Measurements from ENCODE around the gene MOB1B. TPM values are rescaled to one million over a fixed set of nuclear protein-coding genes. Genes with fewer than 3 reads are reported as not detected.
A peak's percentile ranks its signal among the peaks of the same experiment; 100 is the strongest.

MOB1B gene
- total and polyA plus RNA-seq, 2 of the 13 experiments (the other 11 are each of a cell fraction or from before 2014, with no cell fraction given), result 3.9 to 4.0 TPM

DNA sequence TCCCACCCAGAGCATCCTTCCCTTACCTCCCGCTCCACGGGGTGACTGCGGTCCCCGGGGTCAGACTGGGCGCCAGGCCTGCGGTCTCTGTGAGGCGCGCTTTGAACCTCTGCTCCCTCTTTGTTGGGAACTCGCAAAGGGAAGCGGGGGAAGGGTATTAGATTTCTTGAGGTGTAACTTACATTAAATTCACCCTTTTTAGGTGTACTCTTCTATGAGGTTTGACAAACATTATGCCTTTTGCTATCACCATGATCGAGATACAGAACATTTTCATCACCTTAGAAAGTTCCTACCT, 91.8 kb downstream of the MOB1B start:
- no peak overlapping the region for H2AFZ ChIP-seq (ENCODE audit: low read length)
- in situ Hi-C loops (cut with HindIII; ENCODE audit: extremely low pct_ligation_motif_present, low pct_unique_long_range_greater_than_20kb) (loop anchor here (10.0 kb wide), 1 partner anchor 149 kb away; no protein-coding TSS in a partner anchor), intact Hi-C loops (cut with micrococcal nuclease; ENCODE audit: unreplicated experiment) (loop anchor here (2.0 to 10.0 kb wide), 3 partner anchors 23 to 289 kb away; partner anchors contain the start of gene GRSF1)
- peaks cover 43% of the 10 kb centered on the region for H3K4me1 ChIP-seq (ENCODE audit: insufficient read depth, low read length)
- ChIA-PET CTCF (ENCODE audit: low intra/inter-chr PET ratio, low total read pairs) (no interaction called here), POLR2A (interaction anchor here (0.7 to 2.4 kb wide), 9 partner anchors 9 to 297 kb away, joined by 3 to 18 read pairs (median 3); partner anchors contain the start of genes GRSF1 and MOB1B)
- TSS peak; percentile 58 for BruUV-seq (replicated peaks)
- DNase-seq (ENCODE audit: low spot score) (peak; percentile 15), ATAC-seq (peak; percentile 55), FAIRE-seq (no peak)
- H3K27ac ChIP-seq (ENCODE audit: extremely low read length, insufficient read depth, low read length), result peak overlapping the region; percentile 83
- H3K4me3 ChIP-seq (replicated peaks in 1 of 3; ENCODE audit: insufficient read depth in 1 of 3, low read depth in 2 of 3, low read length in 3 of 3), result peak overlapping the region; percentile 67 to 92 (median 89)
- H4K20me1 ChIP-seq (ENCODE audit: insufficient read depth, low read length), result no peaks in the 10 kb centered on the region; the same call in 1 of the 2 replicates
- H3K9me3 ChIP-seq (ENCODE audit: low read length), result no peaks in the 10 kb centered on the region
- peak overlapping the region; percentile 81 for H3K9ac ChIP-seq (ENCODE audit: insufficient read depth, low read depth, low read length)
- H3K79me2 ChIP-seq (ENCODE audit: insufficient read depth, low read length), result peaks cover 39% of the 10 kb centered on the region
- H3K4me2 ChIP-seq (ENCODE audit: low read depth, low read length), result peak overlapping the region; percentile 97
- 0% methylated on average over 9 of the region's 11 CpGs for WGBS (ENCODE audit: low lambda C conversion rate)
- H3K27me3 ChIP-seq (ENCODE audit: control insufficient read depth in 1 of 2, insufficient read depth in 2 of 2, low read length in 2 of 2), result no peaks in the 10 kb centered on the region
- H3K36me3 ChIP-seq (replicated peaks in 1 of 2; ENCODE audit: control insufficient read depth in 1 of 2, insufficient read depth in 2 of 2, low read length in 2 of 2), result no peaks in the 10 kb centered on the region; a peak in 1 of 5 replicates
- no peak for TF ChIP-seq ZNF674 (CRISPR knock-in tag; IDR thresholded peaks at IDR 0.05; ENCODE audit: low read depth)
- TF ChIP-seq, protein P1, sequence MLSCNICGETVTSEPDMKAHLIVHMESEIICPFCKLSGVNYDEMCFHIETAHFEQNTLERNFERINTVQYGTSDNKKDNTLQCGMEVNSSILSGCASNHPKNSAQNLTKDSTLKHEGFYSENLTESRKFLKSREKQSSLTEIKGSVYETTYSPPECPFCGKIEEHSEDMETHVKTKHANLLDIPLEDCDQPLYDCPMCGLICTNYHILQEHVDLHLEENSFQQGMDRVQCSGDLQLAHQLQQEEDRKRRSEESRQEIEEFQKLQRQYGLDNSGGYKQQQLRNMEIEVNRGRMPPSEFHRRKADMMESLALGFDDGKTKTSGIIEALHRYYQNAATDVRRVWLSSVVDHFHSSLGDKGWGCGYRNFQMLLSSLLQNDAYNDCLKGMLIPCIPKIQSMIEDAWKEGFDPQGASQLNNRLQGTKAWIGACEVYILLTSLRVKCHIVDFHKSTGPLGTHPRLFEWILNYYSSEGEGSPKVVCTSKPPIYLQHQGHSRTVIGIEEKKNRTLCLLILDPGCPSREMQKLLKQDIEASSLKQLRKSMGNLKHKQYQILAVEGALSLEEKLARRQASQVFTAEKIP (CRISPR knock-in tag; IDR thresholded peaks at IDR 0.05; ENCODE audit: borderline replicate concordance), result no peak
- no peak for TF ChIP-seq LCORL (IDR thresholded peaks at IDR 0.05)
- TF ChIP-seq LCORL (CRISPR knock-in tag; IDR thresholded peaks at IDR 0.05), result no peak
- no peak for TF ChIP-seq MEIS2 (CRISPR knock-in tag; IDR thresholded peaks at IDR 0.05)
- no peak for TF ChIP-seq TBP (CRISPR knock-in tag; IDR thresholded peaks at IDR 0.05)
- TF ChIP-seq KDM5A (IDR thresholded peaks at IDR 0.05; ENCODE audit: borderline replicate concordance, low read length), result peak; percentile 42; the same call in 1 of the 2 replicates
- TF ChIP-seq TBL1XR1 (IDR thresholded peaks at IDR 0.05; ENCODE audit: borderline replicate concordance, low read length, partially characterized antibody), result no peak
- no peak for TF ChIP-seq ZNF335 (CRISPR knock-in tag; IDR thresholded peaks at IDR 0.05)
- TF ChIP-seq HIVEP1 (CRISPR knock-in tag; IDR thresholded peaks at IDR 0.05), result 0 out of 2 replicates have a peak, but pooled peaks have one; percentile 22
- TF ChIP-seq PCBP2 (optimal IDR thresholded peaks at IDR 0.05; ENCODE audit: low read depth, low read length, poor library complexity, severe bottlenecking), result no peak
- no peak for TF ChIP-seq CCDC6 (CRISPR knock-in tag; IDR thresholded peaks at IDR 0.05)
- TF ChIP-seq TEAD2 (CRISPR knock-in tag; IDR thresholded peaks at IDR 0.05), result no peak
- TF ChIP-seq ZNF10 (CRISPR knock-in tag; IDR thresholded peaks at IDR 0.05; ENCODE audit: borderline replicate concordance, low read depth), result no peak
- TF ChIP-seq TARDBP (CRISPR knock-in tag; IDR thresholded peaks at IDR 0.05), result no peak
- no peak for TF ChIP-seq ZNF431 (CRISPR knock-in tag; IDR thresholded peaks at IDR 0.05; ENCODE audit: borderline replicate concordance, low read depth)
- TF ChIP-seq ZNF138 (CRISPR knock-in tag; IDR thresholded peaks at IDR 0.05; ENCODE audit: low read depth), result 0 out of 2 replicates have a peak, but pooled peaks have one; percentile 3
- 0 out of 2 replicates have a peak, but pooled peaks have one; percentile 27 for TF ChIP-seq ZNF790 (CRISPR knock-in tag; IDR thresholded peaks at IDR 0.05; ENCODE audit: borderline replicate concordance)
- TF ChIP-seq ZFP91 (CRISPR knock-in tag; IDR thresholded peaks at IDR 0.05; ENCODE audit: borderline replicate concordance), result peak; percentile 1; the same call in 1 of the 2 replicates
- TF ChIP-seq ZNF121 (CRISPR knock-in tag; IDR thresholded peaks at IDR 0.05), result no peak
- TF ChIP-seq ZNF589 (CRISPR knock-in tag; conservative IDR thresholded peaks at IDR 0.05), result no peak
- TF ChIP-seq KDM4B (CRISPR knock-in tag; IDR thresholded peaks at IDR 0.05), result 0 out of 2 replicates have a peak, but pooled peaks have one; percentile 3
- TF ChIP-seq ZNF644 (CRISPR knock-in tag; IDR thresholded peaks at IDR 0.05; ENCODE audit: low read depth), result no peak
- peak; percentile 5; the same call in 1 of the 2 replicates for TF ChIP-seq NR2F2 (IDR thresholded peaks at IDR 0.05; ENCODE audit: borderline replicate concordance, low read depth)
- no peak for TF ChIP-seq ZNF160 (CRISPR knock-in tag; IDR thresholded peaks at IDR 0.05)
